SU-DHL-6 (cell line): ENCODE results near the gene LHX3.

Source experiments
- CTCF ChIP-seq: fragments of 200-600 bp; sonication (generic); IDR thresholded peaks from one replicate; pipeline ENCODE4 v1.5.1; 2017; ENCODE audit warnings: antibody characterized with exemption, mild to moderate bottlenecking, low read length, moderate library complexity; ENCODE audit not compliant: insufficient read depth, poor library complexity, severe bottlenecking
- EZH2phosphoT487 ChIP-seq: fragments of 200-600 bp; sonication (generic), shearing (Covaris generic); conservative IDR thresholded peaks from 2 replicates; pipeline ENCODE4 v1.6.1; 2018; ENCODE audit warnings: mild to moderate bottlenecking, antibody characterized with exemption, low read length, moderate library complexity, mixed read lengths

DNA sequence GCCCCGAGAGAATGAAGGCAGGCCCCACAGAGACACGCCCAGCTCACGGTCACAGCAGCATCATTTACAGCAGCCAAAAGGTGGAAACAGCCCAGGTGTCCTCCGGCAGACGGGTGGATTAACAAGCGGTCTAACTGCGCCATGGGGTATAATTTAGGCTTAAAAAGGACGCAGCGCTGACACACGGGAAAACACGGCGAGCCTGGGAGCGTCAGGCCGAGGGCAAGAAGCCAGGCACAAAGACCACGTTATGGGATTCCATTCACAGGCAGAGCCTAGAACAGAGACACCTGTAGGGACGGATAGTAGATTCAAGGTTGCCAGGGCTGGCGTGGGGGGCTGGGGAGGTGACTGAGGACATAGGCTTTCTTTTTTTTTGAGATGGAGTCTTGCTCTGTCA lies 49.4 kb downstream of the LHX3 start:
- TF ChIP-seq CTCF (no peak), EZH2phosphoT487 (no peak)
